NCI-H510A (cell line): Measurements from ENCODE around the gene CAND1.

Source experiments
- DNase-seq: peaks from one replicate; lab custom pipeline; 2025; lab: John Stamatoyannopoulos, UW

The CAND1 gene

DNA sequence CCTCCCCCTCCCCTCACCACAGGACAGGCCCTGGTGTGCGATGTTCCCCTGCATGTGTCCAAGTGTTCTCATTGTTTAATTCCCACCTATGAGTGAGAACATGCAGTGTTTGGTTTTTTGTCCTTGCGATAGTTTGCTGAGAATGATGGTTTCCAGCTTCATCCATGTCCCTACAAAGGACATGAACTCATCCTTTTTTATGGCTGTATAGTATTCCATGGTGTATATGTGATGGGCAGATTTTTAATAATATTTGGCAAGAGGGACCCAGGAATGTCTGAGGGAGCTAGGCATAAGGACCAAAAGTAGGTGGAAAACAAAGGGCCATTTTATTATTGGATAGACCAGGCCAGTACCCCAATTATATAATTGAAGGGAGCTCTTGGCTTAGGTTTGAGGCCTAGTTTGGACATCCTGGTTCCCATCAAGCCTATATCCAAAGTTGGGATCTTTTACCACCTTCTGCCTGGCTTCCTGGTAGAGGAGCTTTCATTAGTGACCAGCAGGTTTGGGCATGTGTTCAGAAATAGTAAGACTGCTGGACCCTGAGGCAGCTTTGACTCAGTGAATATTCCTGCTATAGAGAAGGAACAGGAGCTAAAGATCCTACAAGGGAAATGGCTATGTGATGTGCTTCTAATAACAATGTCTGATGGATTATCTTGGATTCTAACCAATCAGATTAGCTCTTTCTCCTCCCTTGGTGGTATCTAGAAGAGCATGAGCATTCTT is 76.0 kb downstream of the CAND1 start:
- no peak for DNase-seq

DNA sequence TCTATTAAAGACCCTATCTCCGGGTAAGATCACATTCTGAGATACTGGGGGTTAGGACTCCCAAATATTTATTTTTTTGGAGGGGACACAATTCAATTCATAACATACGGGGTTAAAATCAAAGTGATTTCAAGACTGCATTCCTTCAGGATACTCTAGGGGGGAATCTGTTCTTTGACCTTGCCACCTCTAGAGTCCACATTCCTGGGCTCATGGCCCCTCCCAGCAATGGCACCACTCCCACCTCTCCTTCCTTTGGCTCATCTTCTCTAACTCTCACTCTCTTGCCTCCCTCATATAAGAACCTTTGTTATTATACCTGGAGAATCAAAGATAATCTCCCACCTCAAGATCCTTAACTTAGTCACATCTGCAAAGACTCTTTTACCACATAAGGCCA is 79.5 kb downstream of the CAND1 start:
- no peak for DNase-seq

DNA sequence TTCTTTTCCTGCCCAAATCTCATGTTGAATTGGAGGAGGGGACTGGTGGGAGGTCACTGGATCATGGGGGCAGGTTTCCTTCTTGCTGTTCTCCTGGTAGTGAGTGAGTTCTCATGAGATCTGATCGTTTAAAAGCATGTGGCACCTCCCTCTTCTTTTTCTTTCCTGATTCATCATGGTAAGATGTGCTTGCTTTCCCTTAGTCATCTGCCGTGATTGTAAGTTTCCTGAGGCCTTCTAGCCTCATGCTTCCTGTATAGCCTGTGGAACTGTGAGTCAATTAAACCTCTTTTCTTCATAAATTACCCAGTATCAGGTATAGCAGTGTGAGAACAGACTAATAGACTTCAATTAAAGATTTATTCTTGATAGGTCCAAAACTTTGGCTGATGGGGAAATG is 83.5 kb downstream of the CAND1 start:
- no peak for DNase-seq

DNA sequence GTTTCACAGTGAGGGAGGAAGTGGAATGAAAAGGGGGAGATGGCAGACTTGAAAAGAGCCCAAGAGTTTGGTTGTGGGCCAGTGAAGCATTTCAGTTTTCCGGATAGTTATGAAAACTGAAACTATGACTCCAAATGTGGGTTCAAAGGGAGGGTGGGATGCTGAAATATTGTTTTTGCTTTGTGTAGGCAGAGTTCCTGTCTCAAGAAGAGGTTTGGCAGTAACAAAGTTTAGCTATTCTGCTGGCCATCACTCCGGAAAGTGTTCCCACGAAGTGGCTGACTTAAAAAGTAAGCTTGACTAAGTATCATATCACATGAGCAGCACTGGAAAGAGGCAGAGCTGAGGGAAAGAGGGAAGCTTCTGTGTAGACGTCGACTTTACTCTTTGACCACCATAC is 85.2 kb downstream of the CAND1 start:
- no peak for DNase-seq

DNA sequence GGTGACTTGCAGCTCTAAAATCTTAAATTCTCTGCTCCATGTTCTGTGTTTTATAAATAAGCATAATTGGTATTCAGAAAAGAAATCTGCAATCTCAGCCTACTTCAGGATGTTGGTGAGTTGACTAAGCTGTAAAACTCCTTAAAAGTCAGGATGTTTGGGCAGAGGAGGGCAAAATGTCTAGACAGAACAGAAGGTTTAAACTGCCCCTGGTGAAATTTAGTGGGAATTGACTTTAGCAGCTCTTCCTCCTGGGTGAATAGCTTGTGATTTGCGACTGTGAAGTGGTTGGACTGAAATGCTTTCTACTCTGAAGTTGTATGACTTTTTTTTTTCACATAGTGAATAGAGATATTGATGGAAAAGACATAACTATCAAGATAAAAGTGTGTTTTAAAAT is 85.8 kb downstream of the CAND1 start:
- no peak for DNase-seq

DNA sequence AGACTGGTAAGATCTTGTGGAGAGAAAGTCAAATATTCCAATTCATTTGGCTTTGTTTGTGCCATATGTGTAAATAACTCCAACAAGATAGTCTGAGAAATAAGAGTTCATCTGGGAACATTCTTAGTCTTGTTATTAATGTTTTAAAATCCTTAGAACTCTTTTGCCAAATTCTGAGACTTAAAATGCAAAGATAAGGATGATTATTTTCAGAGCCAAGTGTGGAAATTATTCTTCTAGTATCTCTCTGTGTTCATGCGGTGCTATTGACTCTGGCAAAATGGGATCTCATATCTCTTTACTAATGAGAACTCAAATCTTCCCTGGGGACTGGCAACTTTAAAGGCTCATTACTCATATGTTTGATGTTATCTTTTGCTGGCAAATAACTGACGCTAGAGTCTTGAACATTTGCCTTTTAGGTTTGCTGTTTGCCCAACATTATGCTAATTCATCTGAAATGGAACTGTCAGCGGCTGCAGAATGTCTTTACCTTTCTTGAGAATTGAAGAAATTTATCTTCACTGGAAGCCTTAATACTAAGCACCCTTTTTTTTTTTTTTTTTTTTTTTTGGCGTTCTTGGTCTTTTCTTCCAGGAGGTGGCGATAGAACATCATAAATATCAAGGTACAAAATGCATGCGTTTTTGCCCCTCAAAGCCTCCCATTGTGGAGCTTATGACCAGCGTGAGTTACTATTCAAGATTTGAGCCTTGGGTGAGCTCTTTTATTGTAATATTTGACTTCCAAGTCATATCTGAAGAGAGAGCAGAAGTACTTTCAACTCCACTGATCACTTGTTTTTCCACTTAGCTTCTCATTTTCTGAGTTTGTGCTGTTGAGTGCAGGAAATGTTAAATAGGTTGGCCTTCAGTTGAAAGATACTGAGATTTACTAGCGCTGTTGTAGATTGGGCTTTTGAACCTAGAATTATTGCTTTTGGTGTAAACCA is 86.5 kb downstream of the CAND1 start:
- peak; percentile 25 for DNase-seq

DNA sequence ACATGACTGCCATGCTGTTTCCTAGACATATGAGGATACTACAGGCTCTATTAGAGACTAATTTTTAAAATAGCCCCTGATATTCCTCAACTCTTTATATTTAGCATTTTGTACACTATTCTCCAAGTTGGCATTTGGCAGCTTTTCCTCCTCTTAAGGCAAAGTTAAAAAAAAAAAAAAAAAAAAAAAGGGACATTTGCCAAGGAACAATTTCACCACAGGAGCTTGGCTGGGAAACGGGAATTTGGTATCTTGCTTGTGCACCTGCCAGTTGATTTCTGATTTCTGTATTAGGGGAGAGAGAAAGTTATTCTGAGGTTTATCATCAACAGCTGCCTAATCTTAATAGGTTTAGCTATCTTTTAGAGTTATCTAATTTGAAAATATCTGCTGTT is 87.2 kb downstream of the CAND1 start:
- no peak for DNase-seq

DNA sequence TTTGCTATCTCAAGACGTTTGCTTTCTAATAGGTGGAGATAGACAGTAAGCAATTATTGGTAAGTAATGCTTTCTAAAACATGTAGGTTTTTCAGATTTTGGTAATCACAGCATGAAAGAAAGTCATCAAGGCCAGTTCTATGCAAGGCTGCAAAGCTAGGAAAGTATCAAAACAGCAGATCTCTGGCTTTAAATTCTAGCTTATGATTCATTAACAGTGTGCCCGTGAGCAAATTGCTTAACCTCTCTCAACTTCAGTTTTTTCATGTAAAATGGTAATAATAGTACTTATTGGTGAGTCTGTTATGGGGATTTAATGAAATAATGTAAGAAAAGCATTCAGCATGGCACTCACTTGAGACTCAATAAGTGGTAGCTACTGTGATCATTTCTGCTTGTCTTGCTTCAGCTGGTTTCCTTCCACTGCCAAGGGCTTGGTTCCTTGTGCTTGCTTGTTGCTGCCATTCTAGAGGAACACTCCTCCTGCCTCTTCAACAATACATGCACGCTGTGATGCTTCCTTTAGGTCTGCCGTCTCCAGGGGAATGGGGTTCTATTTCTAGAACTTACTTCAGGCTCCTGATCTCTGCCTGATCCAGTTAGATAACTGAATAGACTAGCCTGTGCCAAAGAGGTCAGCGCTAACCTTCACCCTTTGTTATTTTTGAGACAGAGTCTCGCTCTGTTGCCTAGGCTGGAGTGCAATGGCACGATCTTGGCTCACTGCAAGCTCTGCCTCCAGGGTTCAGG is 88.4 kb downstream of the CAND1 start:
- DNase-seq, result no peak

DNA sequence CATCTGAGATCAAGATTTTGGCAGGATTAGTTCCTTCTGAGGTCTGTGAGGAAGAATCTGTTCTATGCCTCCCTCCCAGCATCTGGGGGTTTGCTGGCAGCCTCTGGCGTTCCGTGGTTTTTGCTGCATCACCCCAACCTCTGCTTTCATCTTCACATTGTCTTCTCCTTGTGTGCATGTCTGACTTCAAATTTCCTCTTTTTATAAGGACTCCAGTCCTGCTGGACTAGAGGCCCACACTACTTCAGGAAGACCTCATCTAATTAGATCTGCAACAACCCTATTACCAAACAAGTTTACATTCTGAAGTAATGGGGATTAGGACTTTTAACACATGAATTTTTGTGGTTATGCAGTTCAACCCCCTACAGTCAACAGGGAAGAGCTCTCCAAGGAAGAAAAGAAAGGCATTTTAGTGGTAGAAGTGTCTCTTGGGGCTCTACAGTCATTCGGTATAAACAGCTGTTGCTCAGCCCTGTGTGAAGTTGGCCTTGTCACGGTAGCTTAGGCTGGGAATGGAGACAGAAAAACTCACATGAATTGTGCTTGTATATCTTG is 89.7 kb downstream of the CAND1 start:
- no peak for DNase-seq

DNA sequence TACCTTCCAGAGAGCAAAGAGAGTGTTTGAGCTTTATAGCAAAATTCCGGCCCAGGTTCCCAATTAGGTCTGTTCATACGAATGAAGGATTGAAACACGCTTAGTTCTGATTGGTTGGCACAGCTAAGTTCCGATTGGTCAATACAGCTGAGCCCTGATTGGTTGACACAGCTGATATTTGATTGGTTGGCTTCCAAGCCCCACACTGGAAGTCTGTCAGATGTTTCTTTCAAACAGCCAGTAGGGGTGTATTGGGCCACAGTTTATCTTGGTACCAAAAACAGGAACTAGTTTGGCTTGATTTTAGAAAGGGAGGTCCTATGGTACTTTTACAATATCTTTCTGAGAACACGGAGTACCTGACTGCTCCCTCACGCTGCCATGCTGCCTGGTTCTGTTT is 93.4 kb downstream of the CAND1 start:
- DNase-seq, result no peak

DNA sequence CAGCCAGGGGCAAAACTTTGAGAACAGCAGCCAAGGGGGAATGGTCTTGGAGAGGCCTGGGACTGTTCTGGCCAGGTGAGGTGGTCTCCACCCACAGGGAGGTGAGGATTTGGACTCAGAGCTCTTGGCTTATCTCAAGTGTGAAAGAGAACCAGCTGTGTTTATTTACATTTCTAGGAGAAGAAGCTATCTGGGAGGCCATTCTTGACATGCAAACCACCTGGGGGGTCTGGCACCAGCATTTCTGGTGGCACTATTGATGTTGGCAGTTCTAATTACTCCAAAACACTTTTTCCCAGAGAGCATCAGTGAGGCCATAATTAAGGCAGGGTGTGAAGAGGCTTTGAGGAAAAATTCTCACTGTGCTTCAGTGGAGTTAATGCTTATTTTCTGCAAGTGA is 95.1 kb downstream of the CAND1 start:
- DNase-seq, result no peak

DNA sequence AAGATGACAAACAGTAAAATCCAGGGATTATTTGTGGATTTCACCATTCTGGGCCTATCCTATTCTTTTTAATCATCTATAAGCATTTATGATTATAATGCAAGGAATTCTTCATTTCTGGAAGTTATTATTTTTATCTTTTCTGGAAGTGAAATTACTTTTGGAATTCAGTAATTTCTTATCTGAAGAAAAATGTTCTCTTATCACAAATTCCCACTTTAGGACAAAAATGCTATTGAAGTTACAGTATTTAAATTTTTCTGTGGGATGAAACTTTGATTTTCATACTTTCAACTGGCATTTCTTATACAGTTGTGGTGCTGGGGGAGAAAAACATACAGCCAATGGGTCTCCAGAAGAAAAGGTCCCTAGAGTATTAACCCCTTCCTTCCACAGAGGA is 96.0 kb downstream of the CAND1 start:
- DNase-seq, result no peak

DNA sequence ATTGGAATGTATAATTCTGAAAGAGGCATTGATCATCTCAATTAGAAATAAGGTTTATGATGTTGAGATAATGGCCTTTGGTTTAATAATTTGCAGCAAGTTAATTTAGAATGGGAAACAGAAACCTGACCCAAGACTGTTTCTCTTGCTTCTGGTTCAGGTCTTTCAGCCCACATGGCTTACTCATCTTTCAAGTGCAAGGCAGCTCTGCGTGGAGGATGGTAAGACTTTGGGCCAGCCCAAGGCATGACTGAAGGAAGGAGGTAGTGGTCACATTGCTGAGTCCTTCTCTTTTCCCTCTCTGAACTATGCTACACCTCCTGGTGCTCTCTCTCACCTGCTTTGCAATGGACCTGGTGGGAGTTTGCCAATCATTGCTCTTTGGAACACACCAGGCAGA is 98.7 kb downstream of the CAND1 start:
- DNase-seq, result no peak
